ENCODE data around the gene C10orf71. TPM values are rescaled to one million over a fixed set of nuclear protein-coding genes. Genes with fewer than 3 reads are reported as not detected.

C10orf71 gene
- total RNA-seq, 1 donor from 2014 or later = not detected

DNA sequence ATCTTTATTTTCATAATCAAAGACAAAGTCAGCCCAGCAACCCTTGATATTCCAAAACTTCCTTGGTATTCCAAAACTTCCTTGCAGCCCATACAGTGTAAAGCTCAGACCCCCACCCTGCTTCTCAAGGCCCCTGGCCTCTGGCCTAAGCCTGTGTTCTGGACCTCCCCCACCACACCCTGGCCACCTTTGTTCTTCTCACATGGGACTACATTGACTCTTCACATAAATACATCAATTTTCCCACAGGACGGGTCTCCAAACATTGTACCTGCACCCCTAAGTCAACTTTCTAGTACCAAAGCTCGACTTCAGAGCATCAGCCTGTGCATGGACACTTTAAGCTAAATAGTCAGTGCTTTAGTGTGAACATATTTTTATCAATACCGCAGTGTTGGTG, 56.3 kb downstream of the C10orf71 start:
- Histone ChIP-seq H3K36me3 (no peaks in the 10 kb centered on the region), H3K4me3 (no peak overlapping the region), H3K4me1 (peaks cover 7% of the 10 kb centered on the region), H3K27ac (no peak overlapping the region), H3K9me3 (no peaks in the 10 kb centered on the region), H3K27me3 (ENCODE audit: low read depth) (no peaks in the 10 kb centered on the region)
- intact Hi-C loops (cut with DNase I) = no loop called here
- ATAC-seq (no peak), DNase-seq (no peak)
- TF ChIP-seq, protein P1, sequence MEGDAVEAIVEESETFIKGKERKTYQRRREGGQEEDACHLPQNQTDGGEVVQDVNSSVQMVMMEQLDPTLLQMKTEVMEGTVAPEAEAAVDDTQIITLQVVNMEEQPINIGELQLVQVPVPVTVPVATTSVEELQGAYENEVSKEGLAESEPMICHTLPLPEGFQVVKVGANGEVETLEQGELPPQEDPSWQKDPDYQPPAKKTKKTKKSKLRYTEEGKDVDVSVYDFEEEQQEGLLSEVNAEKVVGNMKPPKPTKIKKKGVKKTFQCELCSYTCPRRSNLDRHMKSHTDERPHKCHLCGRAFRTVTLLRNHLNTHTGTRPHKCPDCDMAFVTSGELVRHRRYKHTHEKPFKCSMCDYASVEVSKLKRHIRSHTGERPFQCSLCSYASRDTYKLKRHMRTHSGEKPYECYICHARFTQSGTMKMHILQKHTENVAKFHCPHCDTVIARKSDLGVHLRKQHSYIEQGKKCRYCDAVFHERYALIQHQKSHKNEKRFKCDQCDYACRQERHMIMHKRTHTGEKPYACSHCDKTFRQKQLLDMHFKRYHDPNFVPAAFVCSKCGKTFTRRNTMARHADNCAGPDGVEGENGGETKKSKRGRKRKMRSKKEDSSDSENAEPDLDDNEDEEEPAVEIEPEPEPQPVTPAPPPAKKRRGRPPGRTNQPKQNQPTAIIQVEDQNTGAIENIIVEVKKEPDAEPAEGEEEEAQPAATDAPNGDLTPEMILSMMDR (IDR thresholded peaks at IDR 0.05) = no peak

GRCh38 chr10:49356181-49356580, 57.2 kb downstream of the C10orf71 start:
- intact Hi-C loops (cut with DNase I) = no loop called here
- no peaks in the 10 kb centered on the region for H3K27me3 ChIP-seq (ENCODE audit: low read depth)
- peaks cover 13% of the 10 kb centered on the region for H3K4me1 ChIP-seq
- no peak for ATAC-seq
- H3K27ac ChIP-seq = no peak overlapping the region
- no peaks in the 10 kb centered on the region for H3K36me3 ChIP-seq
- no peaks in the 10 kb centered on the region for H3K9me3 ChIP-seq
- H3K4me3 ChIP-seq = no peak overlapping the region
- no peak for DNase-seq
- TF ChIP-seq, protein P1 (IDR thresholded peaks at IDR 0.05) = no peak

- Histone ChIP-seq H3K9me3 (no peaks in the 10 kb centered on the region), H3K27me3 (ENCODE audit: low read depth) (no peaks in the 10 kb centered on the region), H3K36me3 (no peaks in the 10 kb centered on the region), H3K27ac (no peak overlapping the region), H3K4me1 (peaks cover 13% of the 10 kb centered on the region), H3K4me3 (no peak overlapping the region)
- TF ChIP-seq, protein P1 (IDR thresholded peaks at IDR 0.05) = no peak
- intact Hi-C loops (cut with DNase I) = no loop called here
- ATAC-seq (no peak), DNase-seq (no peak)
Measured at GRCh38 chr10:49356944-49357343, 58.0 kb downstream of the C10orf71 start.

DNA sequence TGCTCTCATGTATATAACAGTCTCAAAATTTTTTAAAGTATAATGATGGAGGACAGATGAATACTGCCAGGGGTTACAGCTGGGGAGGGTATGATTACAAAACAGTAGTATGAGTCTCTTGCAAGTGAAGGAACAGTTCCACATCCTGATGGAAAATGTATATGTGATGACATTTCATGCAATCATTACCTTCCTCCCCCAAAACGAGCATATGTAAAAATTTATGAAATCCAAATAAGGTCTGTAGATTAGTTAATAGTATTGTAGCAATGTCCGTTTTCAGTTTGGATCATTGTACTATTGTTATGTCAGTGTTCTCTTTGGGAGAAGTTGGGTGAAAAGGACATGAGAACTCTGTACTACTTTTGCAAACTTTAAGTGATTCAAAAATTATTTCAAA, 58.9 kb downstream of the C10orf71 start:
- no peaks in the 10 kb centered on the region for H3K27me3 ChIP-seq (ENCODE audit: low read depth)
- TF ChIP-seq, protein P1 (IDR thresholded peaks at IDR 0.05) = no peak
- no peak for ATAC-seq
- no peak for DNase-seq
- peaks cover 16% of the 10 kb centered on the region for H3K4me1 ChIP-seq
- no peaks in the 10 kb centered on the region for H3K9me3 ChIP-seq
- intact Hi-C loops (cut with DNase I) = no loop called here
- H3K27ac ChIP-seq = no peak overlapping the region
- no peak overlapping the region for H3K4me3 ChIP-seq
- no peaks in the 10 kb centered on the region for H3K36me3 ChIP-seq

DNA sequence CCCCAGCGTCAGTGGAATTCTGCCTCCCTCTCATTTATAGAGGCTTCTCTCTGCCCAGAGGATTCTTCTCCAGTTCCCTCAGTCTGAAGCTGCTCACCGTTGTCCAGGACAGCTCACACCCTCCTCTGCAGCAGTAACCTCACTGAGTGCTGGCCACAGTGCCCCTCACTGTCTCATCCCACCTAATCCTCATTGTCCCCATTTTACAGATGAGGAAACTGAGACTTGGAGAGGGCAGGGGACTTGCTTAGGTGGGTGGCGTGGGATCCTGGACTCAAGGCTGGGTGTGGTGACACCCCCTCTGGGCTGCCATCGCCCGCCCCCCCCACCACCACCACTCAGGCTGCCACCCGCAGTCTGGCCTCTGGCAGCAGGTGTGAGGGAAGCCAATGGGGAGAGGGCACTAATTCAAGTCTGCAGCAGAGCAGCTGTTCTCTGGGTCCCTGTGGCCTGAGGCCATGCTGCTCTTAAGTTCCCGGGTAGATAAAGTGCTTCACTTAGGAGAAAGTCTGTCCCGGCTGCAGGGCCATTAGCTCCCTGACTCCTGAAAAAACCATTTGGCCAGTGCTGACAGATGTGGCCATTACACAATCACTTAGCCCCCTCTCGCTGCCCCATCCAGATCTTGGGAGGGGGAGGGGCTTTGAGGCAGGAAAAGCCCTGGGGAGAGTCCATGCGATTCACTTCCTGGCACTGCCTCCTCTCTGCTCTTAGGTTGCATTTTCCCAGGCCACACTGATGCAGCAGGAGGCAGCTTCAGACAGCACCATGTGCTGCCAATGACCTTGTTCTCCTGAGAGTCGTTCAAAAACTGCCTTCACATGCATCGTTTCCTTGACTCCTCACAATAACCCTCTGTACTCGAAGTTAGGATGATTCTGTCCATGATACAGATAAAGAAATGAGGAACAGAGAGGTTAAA, 60.6 kb downstream of the C10orf71 start:
- Histone ChIP-seq H3K36me3 (no peaks in the 10 kb centered on the region), H3K4me1 (peaks cover 16% of the 10 kb centered on the region), H3K4me3 (no peak overlapping the region), H3K27me3 (ENCODE audit: low read depth) (no peaks in the 10 kb centered on the region), H3K9me3 (no peaks in the 10 kb centered on the region), H3K27ac (no peak overlapping the region)
- TF ChIP-seq, protein P1 (IDR thresholded peaks at IDR 0.05) = no peak
- ATAC-seq = peak in 1 of 2 donors; percentile 14
- intact Hi-C loops (cut with DNase I) = no loop called here
- DNase-seq = no peak
